WTC11 (cell line): ENCODE results near the gene TMEM88. TPM values are rescaled to one million over a fixed set of nuclear protein-coding genes. Genes with fewer than 3 reads are reported as not detected.

ENCODE experiments used
- ATAC-seq: fragments of 200-7000 bp; cut with Tn5 transposase; 2 replicates; pipeline ENCODE4 v1.10.0; 2021; ENCODE audit warnings: mild to moderate bottlenecking, moderate library complexity
- CTCF ChIA-PET: fragments of 300-600 bp; sonication (Branson Sonifier 250); formaldehyde crosslinking; loops from one replicate; lab custom pipeline; 2021; ENCODE audit warnings: antibody characterized with exemption; lab: Charles Lee
- POLR2A ChIA-PET: fragments of 350-600 bp; sonication (Branson Sonifier 250); formaldehyde crosslinking; loops from one replicate; lab custom pipeline; 2021; ENCODE audit warnings: antibody characterized with exemption; lab: Charles Lee
- DNase-seq: peaks from one replicate; pipeline ENCODE4 v3.0.0; 2021; ENCODE audit warnings: low spot score
- H3K27ac Mint-ChIP-seq: 2 replicates; pipeline ENCODE4 v1.8.0; 2021; ENCODE audit warnings: mixed read lengths
- H3K27me3 Mint-ChIP-seq: 2 replicates; pipeline ENCODE4 v1.8.0; 2021; ENCODE audit warnings: low read depth, mild to moderate bottlenecking, moderate library complexity, mixed read lengths
- H3K36me3 Mint-ChIP-seq: 2 replicates; pipeline ENCODE4 v1.8.0; 2021; ENCODE audit warnings: mixed read lengths
- H3K4me1 Mint-ChIP-seq: 2 replicates; pipeline ENCODE4 v1.8.0; 2022; ENCODE audit warnings: mixed read lengths
- H3K4me3 Mint-ChIP-seq: 2 replicates; pipeline ENCODE4 v1.8.0; 2021; ENCODE audit warnings: mild to moderate bottlenecking, moderate library complexity, mixed read lengths
- H3K9me3 Mint-ChIP-seq: 2 replicates; pipeline ENCODE4 v1.8.0; 2021; ENCODE audit warnings: mixed read lengths
- ATF2 ChIP-seq: sonication (generic); formaldehyde crosslinking; IDR thresholded peaks from 2 replicates; pipeline ENCODE4 v1.8.1; 2022; ENCODE audit warnings: low read depth, missing genetic modification reagents, borderline replicate concordance
- CREB1 ChIP-seq: sonication (generic); formaldehyde crosslinking; IDR thresholded peaks from 2 replicates; pipeline ENCODE4 v1.8.0; 2023; ENCODE audit warnings: mild to moderate bottlenecking, missing genetic modification reagents
- CREM ChIP-seq: sonication (generic); formaldehyde crosslinking; IDR thresholded peaks from 2 replicates; pipeline ENCODE4 v1.8.1; 2022; ENCODE audit warnings: mild to moderate bottlenecking, missing genetic modification reagents, moderate library complexity
- FOXP1 ChIP-seq: sonication (generic); formaldehyde crosslinking; IDR thresholded peaks from 2 replicates; pipeline ENCODE4 v1.8.0; 2022; ENCODE audit warnings: missing genetic modification reagents, mild to moderate bottlenecking, moderate library complexity, borderline replicate concordance
- GTF2I ChIP-seq: fragments of 250-450 bp; sonication (Bioruptor Pico); conservative IDR thresholded peaks from 2 replicates; pipeline ENCODE4 v1.4.0; 2021; ENCODE audit warnings: mild to moderate bottlenecking
- IRF1 ChIP-seq: sonication (generic); formaldehyde crosslinking; IDR thresholded peaks from 2 replicates; pipeline ENCODE4 v1.8.0; 2023; ENCODE audit warnings: missing genetic modification reagents
- MXD4 ChIP-seq: fragments of 250-450 bp; sonication (Bioruptor Pico); IDR thresholded peaks from 2 replicates; pipeline ENCODE4 v1.8.0; 2021; ENCODE audit warnings: mild to moderate bottlenecking, moderate library complexity, borderline replicate concordance
- NFYB ChIP-seq: sonication (generic); formaldehyde crosslinking; conservative IDR thresholded peaks from 2 replicates; pipeline ENCODE4 v1.8.0; 2022; ENCODE audit warnings: low read depth, missing genetic modification reagents
- NR2C2 ChIP-seq: sonication (generic); formaldehyde crosslinking; IDR thresholded peaks from 2 replicates; pipeline ENCODE4 v1.8.0; 2022; ENCODE audit warnings: mild to moderate bottlenecking, missing genetic modification reagents
- PRRX2 ChIP-seq: fragments of 250-450 bp; sonication (Bioruptor Pico); IDR thresholded peaks from 2 replicates; pipeline ENCODE4 v1.8.0; 2021; ENCODE audit warnings: mild to moderate bottlenecking
- ZNF232 ChIP-seq: sonication (generic); formaldehyde crosslinking; IDR thresholded peaks from 2 replicates; pipeline ENCODE4 v1.8.0; 2022; ENCODE audit warnings: mild to moderate bottlenecking, missing genetic modification reagents
- ZNF396 ChIP-seq: fragments of 250-450 bp; sonication (Bioruptor Pico); IDR thresholded peaks from 2 replicates; pipeline ENCODE4 v1.8.0; 2021; ENCODE audit warnings: mild to moderate bottlenecking, moderate library complexity, borderline replicate concordance
- ZNF512 ChIP-seq: sonication (generic); formaldehyde crosslinking; IDR thresholded peaks from 2 replicates; pipeline ENCODE4 v1.8.1; 2022; ENCODE audit warnings: missing genetic modification reagents, borderline replicate concordance
- ZNF671 ChIP-seq: fragments of 250-450 bp; sonication (Bioruptor Pico); IDR thresholded peaks from 2 replicates; pipeline ENCODE4 v1.8.0; 2021; ENCODE audit warnings: mild to moderate bottlenecking
- total RNA-seq: library from RNA; stranded (reverse); gene quantifications from 3 replicates; pipeline ENCODE4 v1.2.3, GENCODE V29; 2021
- TF ChIP-seq, protein P1 (sequence below): fragments of 250-450 bp; sonication (Bioruptor Pico); IDR thresholded peaks from 2 replicates; pipeline ENCODE4 v1.9.0; 2021; ENCODE audit warnings: mild to moderate bottlenecking, borderline replicate concordance
- TF ChIP-seq, protein P2 (sequence below): sonication (generic); formaldehyde crosslinking; IDR thresholded peaks from 2 replicates; pipeline ENCODE4 v1.8.0; 2022; ENCODE audit warnings: mild to moderate bottlenecking, missing genetic modification reagents
- TF ChIP-seq, protein P3 (sequence below): fragments of 200-600 bp; IDR thresholded peaks from 2 replicates; pipeline ENCODE4 v1.8.0; 2022; ENCODE audit warnings: antibody characterized with exemption
- TF ChIP-seq, protein P4 (sequence below): sonication (generic); formaldehyde crosslinking; IDR thresholded peaks from 2 replicates; pipeline ENCODE4 v1.8.1; 2023; ENCODE audit warnings: mild to moderate bottlenecking, moderate library complexity, missing genetic modification reagents
- TF ChIP-seq, protein P5 (sequence below): sonication (generic); formaldehyde crosslinking; IDR thresholded peaks from 2 replicates; pipeline ENCODE4 v1.8.1; 2023; ENCODE audit warnings: mild to moderate bottlenecking, missing genetic modification reagents, borderline replicate concordance

TMEM88 gene
- total RNA-seq, 1 experiment from 2014 or later = 2.9 TPM

GRCh38 chr17:7881276-7882054 lies 26.6 kb downstream of the TMEM88 start:
- Mint-ChIP-seq H3K27ac (no peak overlapping the region), H3K4me1 (peaks cover 8% of the 10 kb centered on the region), H3K36me3 (no peaks in the 10 kb centered on the region), H3K9me3 (no peaks in the 10 kb centered on the region), H3K27me3 (no peaks in the 10 kb centered on the region; the same call in 1 of the 2 replicates), H3K4me3 (no peak overlapping the region)
- TF ChIP-seq ATF2 (CRISPR knock-in tag) (no peak), ZNF671 (CRISPR knock-in tag) (no peak), NFYB (no peak), CREM (CRISPR knock-in tag) (no peak), MXD4 (CRISPR knock-in tag) (no peak), NR2C2 (CRISPR knock-in tag) (no peak), IRF1 (CRISPR knock-in tag) (no peak), ZNF396 (no peak), FOXP1 (CRISPR knock-in tag) (no peak), GTF2I (CRISPR knock-in tag) (no peak), PRRX2 (no peak), ZNF232 (CRISPR knock-in tag) (no peak), ZNF512 (no peak), CREB1 (CRISPR knock-in tag) (no peak)
- TF ChIP-seq, protein P1, sequence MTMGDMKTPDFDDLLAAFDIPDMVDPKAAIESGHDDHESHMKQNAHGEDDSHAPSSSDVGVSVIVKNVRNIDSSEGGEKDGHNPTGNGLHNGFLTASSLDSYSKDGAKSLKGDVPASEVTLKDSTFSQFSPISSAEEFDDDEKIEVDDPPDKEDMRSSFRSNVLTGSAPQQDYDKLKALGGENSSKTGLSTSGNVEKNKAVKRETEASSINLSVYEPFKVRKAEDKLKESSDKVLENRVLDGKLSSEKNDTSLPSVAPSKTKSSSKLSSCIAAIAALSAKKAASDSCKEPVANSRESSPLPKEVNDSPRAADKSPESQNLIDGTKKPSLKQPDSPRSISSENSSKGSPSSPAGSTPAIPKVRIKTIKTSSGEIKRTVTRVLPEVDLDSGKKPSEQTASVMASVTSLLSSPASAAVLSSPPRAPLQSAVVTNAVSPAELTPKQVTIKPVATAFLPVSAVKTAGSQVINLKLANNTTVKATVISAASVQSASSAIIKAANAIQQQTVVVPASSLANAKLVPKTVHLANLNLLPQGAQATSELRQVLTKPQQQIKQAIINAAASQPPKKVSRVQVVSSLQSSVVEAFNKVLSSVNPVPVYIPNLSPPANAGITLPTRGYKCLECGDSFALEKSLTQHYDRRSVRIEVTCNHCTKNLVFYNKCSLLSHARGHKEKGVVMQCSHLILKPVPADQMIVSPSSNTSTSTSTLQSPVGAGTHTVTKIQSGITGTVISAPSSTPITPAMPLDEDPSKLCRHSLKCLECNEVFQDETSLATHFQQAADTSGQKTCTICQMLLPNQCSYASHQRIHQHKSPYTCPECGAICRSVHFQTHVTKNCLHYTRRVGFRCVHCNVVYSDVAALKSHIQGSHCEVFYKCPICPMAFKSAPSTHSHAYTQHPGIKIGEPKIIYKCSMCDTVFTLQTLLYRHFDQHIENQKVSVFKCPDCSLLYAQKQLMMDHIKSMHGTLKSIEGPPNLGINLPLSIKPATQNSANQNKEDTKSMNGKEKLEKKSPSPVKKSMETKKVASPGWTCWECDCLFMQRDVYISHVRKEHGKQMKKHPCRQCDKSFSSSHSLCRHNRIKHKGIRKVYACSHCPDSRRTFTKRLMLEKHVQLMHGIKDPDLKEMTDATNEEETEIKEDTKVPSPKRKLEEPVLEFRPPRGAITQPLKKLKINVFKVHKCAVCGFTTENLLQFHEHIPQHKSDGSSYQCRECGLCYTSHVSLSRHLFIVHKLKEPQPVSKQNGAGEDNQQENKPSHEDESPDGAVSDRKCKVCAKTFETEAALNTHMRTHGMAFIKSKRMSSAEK = no peak
- TF ChIP-seq, protein P2, sequence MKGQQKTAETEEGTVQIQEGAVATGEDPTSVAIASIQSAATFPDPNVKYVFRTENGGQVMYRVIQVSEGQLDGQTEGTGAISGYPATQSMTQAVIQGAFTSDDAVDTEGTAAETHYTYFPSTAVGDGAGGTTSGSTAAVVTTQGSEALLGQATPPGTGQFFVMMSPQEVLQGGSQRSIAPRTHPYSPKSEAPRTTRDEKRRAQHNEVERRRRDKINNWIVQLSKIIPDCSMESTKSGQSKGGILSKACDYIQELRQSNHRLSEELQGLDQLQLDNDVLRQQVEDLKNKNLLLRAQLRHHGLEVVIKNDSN (CRISPR knock-in tag) = no peak
- TF ChIP-seq, protein P3, sequence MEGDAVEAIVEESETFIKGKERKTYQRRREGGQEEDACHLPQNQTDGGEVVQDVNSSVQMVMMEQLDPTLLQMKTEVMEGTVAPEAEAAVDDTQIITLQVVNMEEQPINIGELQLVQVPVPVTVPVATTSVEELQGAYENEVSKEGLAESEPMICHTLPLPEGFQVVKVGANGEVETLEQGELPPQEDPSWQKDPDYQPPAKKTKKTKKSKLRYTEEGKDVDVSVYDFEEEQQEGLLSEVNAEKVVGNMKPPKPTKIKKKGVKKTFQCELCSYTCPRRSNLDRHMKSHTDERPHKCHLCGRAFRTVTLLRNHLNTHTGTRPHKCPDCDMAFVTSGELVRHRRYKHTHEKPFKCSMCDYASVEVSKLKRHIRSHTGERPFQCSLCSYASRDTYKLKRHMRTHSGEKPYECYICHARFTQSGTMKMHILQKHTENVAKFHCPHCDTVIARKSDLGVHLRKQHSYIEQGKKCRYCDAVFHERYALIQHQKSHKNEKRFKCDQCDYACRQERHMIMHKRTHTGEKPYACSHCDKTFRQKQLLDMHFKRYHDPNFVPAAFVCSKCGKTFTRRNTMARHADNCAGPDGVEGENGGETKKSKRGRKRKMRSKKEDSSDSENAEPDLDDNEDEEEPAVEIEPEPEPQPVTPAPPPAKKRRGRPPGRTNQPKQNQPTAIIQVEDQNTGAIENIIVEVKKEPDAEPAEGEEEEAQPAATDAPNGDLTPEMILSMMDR = no peak
- TF ChIP-seq, protein P4, sequence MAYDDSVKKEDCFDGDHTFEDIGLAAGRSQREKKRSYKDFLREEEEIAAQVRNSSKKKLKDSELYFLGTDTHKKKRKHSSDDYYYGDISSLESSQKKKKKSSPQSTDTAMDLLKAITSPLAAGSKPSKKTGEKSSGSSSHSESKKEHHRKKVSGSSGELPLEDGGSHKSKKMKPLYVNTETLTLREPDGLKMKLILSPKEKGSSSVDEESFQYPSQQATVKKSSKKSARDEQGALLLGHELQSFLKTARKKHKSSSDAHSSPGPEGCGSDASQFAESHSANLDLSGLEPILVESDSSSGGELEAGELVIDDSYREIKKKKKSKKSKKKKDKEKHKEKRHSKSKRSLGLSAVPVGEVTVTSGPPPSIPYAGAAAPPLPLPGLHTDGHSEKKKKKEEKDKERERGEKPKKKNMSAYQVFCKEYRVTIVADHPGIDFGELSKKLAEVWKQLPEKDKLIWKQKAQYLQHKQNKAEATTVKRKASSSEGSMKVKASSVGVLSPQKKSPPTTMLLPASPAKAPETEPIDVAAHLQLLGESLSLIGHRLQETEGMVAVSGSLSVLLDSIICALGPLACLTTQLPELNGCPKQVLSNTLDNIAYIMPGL (CRISPR knock-in tag) = no peak
- TF ChIP-seq, protein P5, sequence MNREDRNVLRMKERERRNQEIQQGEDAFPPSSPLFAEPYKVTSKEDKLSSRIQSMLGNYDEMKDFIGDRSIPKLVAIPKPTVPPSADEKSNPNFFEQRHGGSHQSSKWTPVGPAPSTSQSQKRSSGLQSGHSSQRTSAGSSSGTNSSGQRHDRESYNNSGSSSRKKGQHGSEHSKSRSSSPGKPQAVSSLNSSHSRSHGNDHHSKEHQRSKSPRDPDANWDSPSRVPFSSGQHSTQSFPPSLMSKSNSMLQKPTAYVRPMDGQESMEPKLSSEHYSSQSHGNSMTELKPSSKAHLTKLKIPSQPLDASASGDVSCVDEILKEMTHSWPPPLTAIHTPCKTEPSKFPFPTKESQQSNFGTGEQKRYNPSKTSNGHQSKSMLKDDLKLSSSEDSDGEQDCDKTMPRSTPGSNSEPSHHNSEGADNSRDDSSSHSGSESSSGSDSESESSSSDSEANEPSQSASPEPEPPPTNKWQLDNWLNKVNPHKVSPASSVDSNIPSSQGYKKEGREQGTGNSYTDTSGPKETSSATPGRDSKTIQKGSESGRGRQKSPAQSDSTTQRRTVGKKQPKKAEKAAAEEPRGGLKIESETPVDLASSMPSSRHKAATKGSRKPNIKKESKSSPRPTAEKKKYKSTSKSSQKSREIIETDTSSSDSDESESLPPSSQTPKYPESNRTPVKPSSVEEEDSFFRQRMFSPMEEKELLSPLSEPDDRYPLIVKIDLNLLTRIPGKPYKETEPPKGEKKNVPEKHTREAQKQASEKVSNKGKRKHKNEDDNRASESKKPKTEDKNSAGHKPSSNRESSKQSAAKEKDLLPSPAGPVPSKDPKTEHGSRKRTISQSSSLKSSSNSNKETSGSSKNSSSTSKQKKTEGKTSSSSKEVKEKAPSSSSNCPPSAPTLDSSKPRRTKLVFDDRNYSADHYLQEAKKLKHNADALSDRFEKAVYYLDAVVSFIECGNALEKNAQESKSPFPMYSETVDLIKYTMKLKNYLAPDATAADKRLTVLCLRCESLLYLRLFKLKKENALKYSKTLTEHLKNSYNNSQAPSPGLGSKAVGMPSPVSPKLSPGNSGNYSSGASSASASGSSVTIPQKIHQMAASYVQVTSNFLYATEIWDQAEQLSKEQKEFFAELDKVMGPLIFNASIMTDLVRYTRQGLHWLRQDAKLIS = no peak
- no peak for DNase-seq
- ATAC-seq = no peak
- POLR2A ChIA-PET = no interaction called here
- CTCF ChIA-PET = interaction anchor here (0.6 kb wide), 1 partner anchor 142 kb away, joined by 3 read pairs; no protein-coding TSS in a partner anchor
